HG02884 (cell line): ENCODE data around the gene LITAF.
"Not testable (repeated sequence)": the region's sequence is repeated elsewhere in the genome, so short reads cannot be mapped to it uniquely, and the experiment has no call there.

Experiments
- ATAC-seq: cut with Tn5 transposase; IDR thresholded peaks from one replicate; pipeline ENCODE4 v1.9.1; 2021; ENCODE audit warnings: mild to moderate bottlenecking, moderate library complexity; ENCODE audit not compliant: unreplicated experiment

Gene LITAF

GRCh38 chr16:11526655-11527350 lies 59.9 kb downstream of the LITAF start:
- no peak for ATAC-seq

DNA sequence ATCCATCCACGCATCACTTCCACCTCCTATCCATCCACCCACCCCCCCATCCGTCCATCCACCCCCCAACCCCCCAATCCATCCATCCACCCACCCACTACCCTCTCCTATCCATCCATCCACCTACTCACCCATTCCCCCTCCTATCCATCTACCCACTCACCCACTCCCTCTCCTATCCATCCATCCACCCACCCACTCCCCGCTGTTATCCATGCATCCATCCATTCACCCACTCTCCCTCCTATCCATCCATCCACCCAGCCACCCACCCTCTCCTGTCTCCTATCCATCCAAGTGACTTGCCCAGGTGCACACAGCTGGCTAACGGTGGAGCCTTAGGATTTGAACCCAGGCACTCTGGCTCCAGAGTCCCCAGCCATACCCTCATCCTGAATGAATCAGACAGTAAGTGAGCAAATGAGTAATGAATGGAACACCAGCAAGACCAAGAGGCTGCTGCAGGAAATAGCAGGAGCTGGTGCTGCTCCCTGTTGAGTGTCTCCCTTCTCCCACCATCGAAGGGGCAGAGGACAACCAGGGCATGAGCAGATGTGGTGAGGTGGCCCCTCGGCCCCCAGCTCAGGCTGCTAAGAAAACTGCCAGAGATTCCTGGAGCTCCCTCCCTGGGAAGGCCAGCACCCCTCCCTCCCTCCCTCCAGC lies 62.5 kb downstream of the LITAF start:
- no peak for ATAC-seq

- no peak for ATAC-seq
Measured at GRCh38 chr16:11521055-11521454, 65.7 kb downstream of the LITAF start.

DNA sequence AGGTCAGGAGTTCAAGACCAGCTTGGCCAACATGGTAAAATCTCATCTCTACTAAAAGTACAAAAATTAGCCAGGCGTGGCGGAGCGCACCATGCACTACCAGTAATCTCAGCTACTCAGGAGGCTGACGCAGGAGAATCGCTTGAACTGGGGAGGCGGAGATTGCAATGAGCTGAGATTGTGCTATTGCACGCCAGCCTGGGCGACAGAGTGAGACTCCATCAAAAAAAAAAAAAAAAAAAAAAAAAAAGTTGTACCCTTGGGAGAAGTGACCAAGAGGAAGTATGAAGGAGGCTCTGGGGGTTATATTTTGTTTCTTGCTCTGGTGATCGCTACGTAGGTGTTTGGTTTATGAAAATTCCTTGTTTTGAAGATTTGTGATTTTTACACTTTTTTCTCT lies 66.3 kb downstream of the LITAF start:
- no peak for ATAC-seq

- ATAC-seq, result no peak
Measured at GRCh38 chr16:11517961-11518360, 68.8 kb downstream of the LITAF start.

DNA sequence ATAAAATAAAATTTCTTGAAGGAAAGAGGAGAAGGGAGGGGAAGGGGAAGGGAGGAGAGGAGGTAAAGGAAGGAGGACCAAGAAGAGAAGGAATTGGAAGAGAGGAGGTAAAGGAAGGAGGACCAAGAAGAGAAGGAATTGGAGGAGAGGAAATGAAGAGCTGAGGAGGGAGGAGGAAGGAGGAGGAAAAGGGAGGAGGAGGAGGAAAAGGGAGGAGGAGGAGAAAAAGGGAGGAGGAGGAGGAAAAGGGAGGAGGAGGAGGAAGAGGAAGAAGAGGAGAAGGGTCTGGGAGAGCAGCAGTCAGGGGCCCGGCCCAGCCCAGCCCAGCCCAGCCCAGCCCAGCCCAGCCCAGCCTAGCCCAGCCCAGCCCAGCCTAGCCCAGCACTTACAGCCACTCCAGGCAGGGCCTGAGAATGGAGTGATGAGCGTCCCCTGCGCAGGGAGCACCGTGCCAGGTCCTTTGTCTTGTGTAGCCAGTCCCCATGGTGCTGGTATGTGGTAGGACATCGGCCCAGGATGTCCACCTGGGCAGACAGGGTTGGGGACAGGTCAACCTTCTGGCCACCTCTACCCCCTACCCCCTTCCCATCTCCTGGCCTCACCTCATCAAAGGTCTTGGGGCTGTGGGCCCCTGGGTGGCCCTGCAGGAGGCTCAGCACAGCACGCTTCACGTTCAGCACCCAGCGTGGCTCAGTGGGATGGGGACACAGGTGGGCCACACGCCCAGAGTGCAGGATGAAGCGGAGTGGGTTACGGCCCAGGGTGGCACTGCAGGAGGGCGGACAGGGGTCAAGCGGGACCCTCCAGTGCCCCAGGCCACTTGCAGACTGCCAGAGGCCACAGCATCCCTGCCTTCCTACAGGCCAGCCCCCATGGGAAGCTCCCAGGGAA lies 70.9 kb downstream of the LITAF start:
- ATAC-seq, result no peak

DNA sequence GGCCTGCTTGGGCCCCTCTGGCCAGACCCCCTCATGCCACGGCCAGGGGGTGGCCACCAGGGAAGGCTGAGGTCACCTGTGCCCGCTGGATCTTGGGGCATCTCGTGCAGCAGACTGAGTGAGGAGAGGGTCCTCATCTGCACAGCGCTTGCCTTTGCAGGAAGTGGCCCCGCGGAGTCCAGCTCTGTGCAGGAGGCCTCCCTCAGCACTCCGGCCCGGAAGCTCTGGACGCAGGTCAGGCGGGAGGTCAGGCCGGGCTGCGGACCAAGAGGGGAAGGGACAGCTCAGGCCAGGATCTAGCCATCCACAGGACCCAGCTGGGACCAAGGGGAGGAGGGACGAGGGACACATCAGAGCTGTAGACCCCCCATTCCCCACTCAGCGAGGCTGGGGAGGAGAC lies 72.4 kb downstream of the LITAF start:
- ATAC-seq, result no peak

GRCh38 chr16:11513366-11513765 lies 73.4 kb downstream of the LITAF start:
- ATAC-seq, result not testable (repeated sequence)

DNA sequence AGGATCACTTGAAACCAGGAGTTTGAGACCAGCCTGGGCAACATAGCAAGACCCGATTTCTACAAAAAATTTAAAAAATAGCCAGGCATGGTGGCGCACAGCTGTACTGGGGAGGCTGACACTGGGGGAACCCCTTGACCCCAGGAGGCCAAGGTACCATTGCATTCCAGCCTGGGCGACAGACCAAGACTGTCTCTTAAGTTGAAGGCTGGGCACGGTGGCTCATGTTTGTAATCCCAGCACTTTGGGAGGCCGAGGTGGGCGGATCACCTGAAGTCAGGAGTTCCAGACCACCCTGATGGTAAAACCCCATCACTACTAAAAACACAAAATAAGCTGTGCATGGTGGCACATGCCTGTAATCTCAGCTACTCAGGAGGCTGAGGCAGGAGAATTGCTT lies 74.9 kb downstream of the LITAF start:
- ATAC-seq, result no peak

DNA sequence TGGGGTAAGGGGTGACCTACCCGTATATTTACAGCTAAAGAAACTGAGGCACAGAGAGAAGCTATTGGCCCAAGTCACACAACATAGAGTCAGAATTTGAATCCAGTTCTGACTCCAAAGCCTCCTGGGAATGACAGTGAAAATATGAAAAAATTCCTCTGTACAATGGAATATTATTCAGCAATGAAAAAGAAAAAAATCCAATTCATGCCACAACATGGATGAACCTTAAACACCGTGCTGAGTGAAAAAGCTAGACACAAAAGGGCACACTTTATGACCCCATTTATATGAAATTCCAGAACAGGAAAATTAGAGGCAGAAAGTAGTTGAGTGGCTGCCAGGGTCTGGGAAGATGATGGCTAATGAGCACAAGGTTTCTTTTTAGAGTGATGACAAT lies 75.4 kb downstream of the LITAF start:
- no peak for ATAC-seq

DNA sequence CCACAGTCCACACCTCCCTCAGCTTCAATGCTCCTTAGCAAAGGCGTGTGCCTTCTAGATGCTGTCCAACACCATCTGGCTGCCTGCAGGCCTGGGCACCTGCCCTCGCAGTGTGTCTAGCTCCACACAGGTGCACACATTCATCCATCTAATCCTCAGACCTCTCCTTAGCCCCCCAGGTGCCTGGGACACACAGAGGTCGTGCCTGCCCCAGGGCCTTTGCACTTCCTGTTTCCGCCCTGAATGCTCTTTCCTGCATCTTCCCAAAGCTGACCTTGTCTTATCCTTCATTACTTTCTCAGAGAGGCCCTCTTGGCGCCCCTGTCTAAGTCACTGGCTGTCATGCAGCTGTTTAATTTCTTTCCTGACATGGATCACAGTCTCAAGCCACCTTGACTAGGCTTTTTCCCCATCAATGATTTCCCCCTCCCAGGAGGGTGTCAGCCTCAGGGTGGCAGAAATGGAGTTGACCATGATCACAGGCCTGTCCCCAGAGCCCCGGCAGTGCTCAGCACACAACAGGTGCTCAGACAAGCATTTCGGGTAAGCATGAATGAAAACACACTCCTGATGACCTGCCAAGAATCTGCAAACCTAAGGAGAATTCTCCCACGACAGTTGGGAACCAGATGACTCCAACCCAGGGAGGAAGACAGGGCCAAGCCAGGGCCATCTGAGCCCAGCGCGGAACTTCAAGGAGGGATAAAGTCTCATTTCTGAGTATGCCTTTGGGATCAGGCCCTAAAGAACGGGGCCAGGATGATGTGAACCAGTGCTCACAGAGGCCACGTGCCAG lies 76.3 kb downstream of the LITAF start:
- ATAC-seq, result no peak

- ATAC-seq, result no peak
Measured at GRCh38 chr16:11507991-11508390, 78.7 kb downstream of the LITAF start.

DNA sequence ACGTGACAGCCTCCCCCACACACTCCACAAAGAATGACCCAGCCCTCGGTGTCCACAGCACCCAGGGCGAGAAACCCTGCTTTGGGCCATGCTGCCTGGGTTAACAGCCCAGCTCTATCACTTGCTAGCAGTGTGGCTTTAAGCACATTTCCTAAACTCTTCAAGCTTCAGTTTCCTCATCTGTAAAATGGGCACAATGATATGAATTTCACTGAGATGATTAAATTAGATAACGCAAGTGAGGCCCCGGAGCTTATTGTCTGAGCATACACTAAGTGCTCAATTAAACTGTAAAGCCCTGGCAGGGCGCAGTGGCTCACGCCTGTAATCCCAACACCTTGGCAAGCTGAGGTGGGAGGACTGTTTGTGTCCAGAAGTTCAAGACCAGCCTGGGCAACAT lies 79.4 kb downstream of the LITAF start:
- ATAC-seq, result no peak

- no peak for ATAC-seq
Measured at GRCh38 chr16:11506741-11507305, 79.9 kb downstream of the LITAF start.

- not testable (repeated sequence) for ATAC-seq
Measured at GRCh38 chr16:11504261-11504660, 82.5 kb downstream of the LITAF start.

DNA sequence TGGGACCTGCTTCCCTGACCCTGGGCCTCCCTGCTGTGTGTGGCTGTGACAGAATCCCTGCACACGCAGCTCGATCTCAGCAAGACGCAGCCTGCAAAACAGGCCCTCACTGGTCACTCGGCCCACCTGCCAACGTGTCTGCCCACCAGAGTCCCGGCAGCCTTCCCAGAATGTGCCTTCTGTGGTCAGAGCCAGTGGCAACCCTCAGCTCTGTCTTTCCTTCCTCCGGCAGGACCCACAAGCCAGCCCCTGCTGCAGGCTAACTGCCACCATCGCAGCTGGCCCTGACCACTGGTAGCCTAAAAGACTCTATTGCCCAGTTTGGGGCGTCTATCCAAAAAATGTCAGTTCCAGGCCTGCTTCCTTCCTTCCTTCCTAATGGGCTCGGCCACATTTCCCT lies 83.2 kb downstream of the LITAF start:
- no peak for ATAC-seq

DNA sequence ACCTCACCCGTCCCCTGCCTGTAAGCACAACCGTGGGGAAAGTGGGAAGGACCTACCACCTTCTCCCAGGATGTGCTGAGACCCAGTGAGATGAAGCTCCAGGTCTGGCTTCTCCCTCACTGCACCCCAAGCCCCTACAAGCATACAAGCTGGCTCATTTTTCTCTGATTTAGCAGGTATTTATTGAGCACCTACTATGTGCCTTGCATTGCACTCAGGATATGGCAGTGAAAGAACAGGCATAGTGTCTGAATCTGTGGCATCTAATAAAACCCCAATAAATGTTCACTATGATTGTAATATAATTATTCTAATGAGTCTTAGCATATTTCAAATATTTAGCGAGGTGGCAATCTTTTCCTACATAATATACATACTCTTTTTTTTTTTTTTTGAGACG lies 84.5 kb downstream of the LITAF start:
- ATAC-seq, result no peak

DNA sequence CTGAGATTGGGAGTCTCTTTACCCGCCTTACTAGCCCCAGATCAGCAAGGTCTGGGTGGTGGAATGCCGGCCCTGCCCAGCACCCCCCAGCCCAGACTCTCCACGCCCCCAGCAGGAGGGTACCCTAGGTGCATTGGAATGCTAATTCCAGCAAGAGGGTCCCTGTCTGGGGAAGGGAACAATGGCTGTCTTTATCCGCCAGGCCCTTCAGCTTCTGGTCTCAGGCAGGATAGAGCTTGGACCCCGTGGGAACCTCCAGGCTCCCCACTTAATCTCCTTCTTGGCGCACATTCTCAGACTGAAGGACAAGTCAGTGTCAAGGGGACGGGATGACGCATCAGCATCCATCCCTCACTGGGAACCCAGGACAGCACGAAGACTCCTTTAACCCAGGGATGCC lies 85.1 kb downstream of the LITAF start:
- ATAC-seq, result no peak

DNA sequence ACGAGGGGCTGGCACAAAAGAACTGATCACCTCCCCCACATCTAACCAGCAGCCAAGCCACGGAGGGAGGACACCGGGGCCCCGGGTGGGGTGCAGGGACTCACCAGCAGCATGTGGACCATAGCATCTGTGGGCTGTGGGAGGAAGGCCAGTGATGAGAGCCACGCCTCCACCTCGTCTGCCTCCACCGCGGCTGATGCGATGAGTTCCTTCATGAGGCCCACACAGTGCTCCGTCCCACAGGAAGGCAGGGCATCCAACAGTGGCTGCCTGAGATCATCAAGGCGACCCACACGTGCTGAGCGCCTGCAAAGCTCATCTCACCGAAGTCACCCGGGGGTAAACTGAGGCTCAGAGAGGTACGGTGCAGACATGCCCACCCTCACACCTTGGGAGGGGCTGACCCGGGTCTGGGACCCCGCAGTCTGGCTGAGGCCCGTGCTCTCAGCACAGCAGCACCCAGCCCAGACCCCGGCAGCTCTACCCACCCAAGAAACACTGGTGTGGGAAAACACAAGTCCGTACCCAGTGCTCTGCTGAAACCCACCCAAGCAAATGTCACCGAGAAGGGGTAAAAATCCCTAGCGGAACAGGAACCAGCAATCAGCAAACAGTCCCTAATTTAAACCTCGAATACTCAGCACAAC lies 85.9 kb downstream of the LITAF start:
- no peak for ATAC-seq
